Measurements from ENCODE around the gene STRADA. TPM values are rescaled to one million over a fixed set of nuclear protein-coding genes. Genes with fewer than 3 reads are reported as not detected.

STRADA gene
- total and polyA plus RNA-seq, 2 donors (not counting 1 experiment from before 2014, with no cell fraction given) = 22.8 TPM

DNA sequence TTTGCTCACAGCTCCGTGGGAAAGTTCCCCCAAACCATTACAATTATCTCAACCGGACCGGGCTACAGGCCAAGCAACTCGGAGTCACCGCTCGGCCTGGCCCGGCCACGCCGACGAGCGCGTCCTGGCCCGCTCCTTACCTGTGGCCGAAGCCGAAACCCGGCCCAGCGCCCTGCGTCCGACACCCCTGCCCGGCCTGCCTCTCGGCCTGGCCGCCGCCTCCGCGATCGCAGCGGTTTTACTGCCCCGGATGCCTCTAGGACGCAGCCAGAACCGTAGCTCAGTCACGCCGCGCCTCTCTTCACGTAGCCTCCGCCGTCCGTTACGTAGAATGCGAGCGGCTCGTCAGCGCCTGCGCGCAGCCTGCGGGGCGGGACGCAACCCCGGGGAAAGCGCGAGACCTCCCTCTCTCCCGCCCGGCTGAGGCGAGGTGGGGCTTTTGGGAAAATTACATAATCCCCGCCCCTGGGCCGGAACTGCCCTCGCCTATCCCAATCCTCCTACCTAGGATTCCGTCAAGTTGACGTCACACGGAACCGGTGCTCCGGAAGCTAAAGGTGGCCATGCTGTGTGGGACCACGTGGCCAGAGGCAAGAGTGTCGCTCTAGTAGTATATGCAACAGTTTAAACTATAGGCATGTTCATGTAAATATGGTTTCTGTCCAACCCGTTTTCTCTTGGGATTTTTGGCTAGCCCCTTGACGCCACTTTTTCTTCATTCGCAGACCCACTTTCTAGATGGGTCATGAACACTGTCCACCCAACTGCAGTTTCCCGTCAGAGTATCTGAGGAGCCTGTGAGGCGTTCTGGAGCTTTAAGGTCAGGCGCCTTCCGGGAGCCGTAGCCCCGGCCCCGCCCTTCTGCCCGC lies 31.9 kb upstream of the STRADA start, which contains the start of gene CCDC47:
TSS of gene CCDC47 (minus strand) at position 326 of the 869 bp plus-strand sequence. CDS start 7,422 bp downstream, outside the sequence.
- Histone ChIP-seq H3K79me2 (ENCODE audit: control insufficient read depth, insufficient read depth, low read length) (peaks cover 90% of the 10 kb centered on the region), H3K9ac (ENCODE audit: insufficient read depth, low read length) (peak within 1 kb of the TSS; percentile 97), H3K9me3 (ENCODE audit: control insufficient read depth, insufficient read depth, low read depth, low read length) (no peaks in the 10 kb centered on the region), H3K4me1 (ENCODE audit: control insufficient read depth, extremely low read depth, insufficient read depth, low read length) (no peaks in the 10 kb centered on the region), H3K27ac (ENCODE audit: insufficient read depth, low read length) (peak within 1 kb of the TSS; percentile 100), H3K27me3 (ENCODE audit: control insufficient read depth, insufficient read depth, low read length) (no peaks in the 10 kb centered on the region), H3K36me3 (ENCODE audit: control insufficient read depth, insufficient read depth, low read length) (peaks cover 2% of the 10 kb centered on the region), H2AFZ (ENCODE audit: low read length) (peak within 1 kb of the TSS; percentile 88), H4K20me1 (ENCODE audit: control insufficient read depth, extremely low read depth, insufficient read depth, low read length) (no peaks in the 10 kb centered on the region), H3K4me3 (replicated peaks in 1 of 4; ENCODE audit: control extremely low read depth in 1 of 4, insufficient read depth in 1 of 4, low read depth in 3 of 4, low read length in 4 of 4) (peak within 1 kb of the TSS; percentile 89 to 100 (median 96)), H3K4me2 (ENCODE audit: extremely low read depth, insufficient read depth, low read length) (peak within 1 kb of the TSS; percentile 99)
- DNase-seq (ENCODE audit: low read depth in 2 of 2) = peak; percentile 99
- no peak for TF ChIP-seq EZH2 (IDR thresholded peaks at IDR 0.05; ENCODE audit: low read length, missing control alignments)
- TF ChIP-seq, protein P1, sequence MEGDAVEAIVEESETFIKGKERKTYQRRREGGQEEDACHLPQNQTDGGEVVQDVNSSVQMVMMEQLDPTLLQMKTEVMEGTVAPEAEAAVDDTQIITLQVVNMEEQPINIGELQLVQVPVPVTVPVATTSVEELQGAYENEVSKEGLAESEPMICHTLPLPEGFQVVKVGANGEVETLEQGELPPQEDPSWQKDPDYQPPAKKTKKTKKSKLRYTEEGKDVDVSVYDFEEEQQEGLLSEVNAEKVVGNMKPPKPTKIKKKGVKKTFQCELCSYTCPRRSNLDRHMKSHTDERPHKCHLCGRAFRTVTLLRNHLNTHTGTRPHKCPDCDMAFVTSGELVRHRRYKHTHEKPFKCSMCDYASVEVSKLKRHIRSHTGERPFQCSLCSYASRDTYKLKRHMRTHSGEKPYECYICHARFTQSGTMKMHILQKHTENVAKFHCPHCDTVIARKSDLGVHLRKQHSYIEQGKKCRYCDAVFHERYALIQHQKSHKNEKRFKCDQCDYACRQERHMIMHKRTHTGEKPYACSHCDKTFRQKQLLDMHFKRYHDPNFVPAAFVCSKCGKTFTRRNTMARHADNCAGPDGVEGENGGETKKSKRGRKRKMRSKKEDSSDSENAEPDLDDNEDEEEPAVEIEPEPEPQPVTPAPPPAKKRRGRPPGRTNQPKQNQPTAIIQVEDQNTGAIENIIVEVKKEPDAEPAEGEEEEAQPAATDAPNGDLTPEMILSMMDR (conservative IDR thresholded peaks at IDR 0.05 in 1 of 2, IDR thresholded peaks at IDR 0.05 in 1 of 2; ENCODE audit: low read depth in 1 of 2, low read length in 2 of 2) = no peak

DNA sequence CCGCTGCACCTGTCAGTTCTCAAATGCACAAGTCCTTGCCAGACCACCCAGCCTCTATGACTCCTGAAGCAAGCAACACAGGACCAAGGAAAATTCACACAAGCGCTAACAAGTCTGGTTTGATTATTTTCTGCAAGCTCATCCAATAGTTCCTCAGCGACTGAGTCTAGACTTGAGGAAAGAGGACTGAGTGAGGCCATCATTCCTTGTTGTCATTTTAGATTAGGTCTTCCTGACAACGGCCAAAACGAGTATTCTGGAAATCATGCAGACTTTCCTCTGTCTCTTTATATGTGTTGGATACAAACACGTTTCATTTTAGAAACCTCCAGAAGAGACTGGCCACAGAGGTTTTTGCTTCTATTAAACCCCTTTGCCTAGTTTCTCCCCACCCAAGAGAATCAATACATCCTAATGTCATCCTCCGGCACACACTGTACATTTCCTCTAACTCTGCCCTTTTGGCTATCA lies 31.2 kb upstream of the STRADA start:
- Histone ChIP-seq H3K36me3 (ENCODE audit: control insufficient read depth, insufficient read depth, low read length) (peaks cover 2% of the 10 kb centered on the region), H4K20me1 (ENCODE audit: control insufficient read depth, extremely low read depth, insufficient read depth, low read length) (no peaks in the 10 kb centered on the region), H3K79me2 (ENCODE audit: control insufficient read depth, insufficient read depth, low read length) (peaks cover 90% of the 10 kb centered on the region), H3K4me3 (replicated peaks in 1 of 4; ENCODE audit: control extremely low read depth in 1 of 4, insufficient read depth in 1 of 4, low read depth in 3 of 4, low read length in 4 of 4) (peak overlapping the region; percentile 89 to 100 (median 96)), H3K9ac (ENCODE audit: insufficient read depth, low read length) (peak overlapping the region; percentile 97), H2AFZ (ENCODE audit: low read length) (peak overlapping the region; percentile 73), H3K9me3 (ENCODE audit: control insufficient read depth, insufficient read depth, low read depth, low read length) (no peaks in the 10 kb centered on the region), H3K27me3 (ENCODE audit: control insufficient read depth, insufficient read depth, low read length) (no peaks in the 10 kb centered on the region), H3K4me2 (ENCODE audit: extremely low read depth, insufficient read depth, low read length) (peak overlapping the region; percentile 98), H3K4me1 (ENCODE audit: control insufficient read depth, extremely low read depth, insufficient read depth, low read length) (no peaks in the 10 kb centered on the region), H3K27ac (ENCODE audit: insufficient read depth, low read length) (peak overlapping the region; percentile 100)
- DNase-seq (ENCODE audit: low read depth in 2 of 2) = peak; percentile 25 to 45
- TF ChIP-seq EZH2 (IDR thresholded peaks at IDR 0.05; ENCODE audit: low read length, missing control alignments) = no peak

DNA sequence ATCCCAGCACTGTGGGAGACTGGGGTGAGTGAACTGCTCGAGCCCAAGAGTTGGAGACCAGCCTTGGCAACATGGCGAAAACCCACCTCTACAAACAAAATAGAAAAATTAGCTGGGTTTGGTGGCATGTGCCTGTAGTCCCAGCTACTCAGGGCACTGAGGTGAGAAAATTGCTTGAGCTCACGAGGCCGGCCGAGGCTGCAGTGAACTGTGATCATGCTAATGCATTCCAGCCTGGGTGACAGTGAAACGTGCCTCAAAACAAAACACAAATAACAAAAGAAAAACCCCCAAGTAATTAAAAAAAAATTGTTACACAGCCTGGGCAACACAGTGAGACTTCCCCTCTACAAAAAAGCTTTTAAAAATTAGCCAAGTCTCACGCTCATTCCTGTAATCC lies 26.8 kb upstream of the STRADA start:
- DNase-seq (ENCODE audit: low read depth in 2 of 2) = no peak
- Histone ChIP-seq H3K9ac (ENCODE audit: insufficient read depth, low read length) (no peak overlapping the region), H3K4me1 (ENCODE audit: control insufficient read depth, extremely low read depth, insufficient read depth, low read length) (no peaks in the 10 kb centered on the region), H3K4me3 (replicated peaks in 1 of 4; ENCODE audit: control extremely low read depth in 1 of 4, insufficient read depth in 1 of 4, low read depth in 3 of 4, low read length in 4 of 4) (no peak overlapping the region), H3K27me3 (ENCODE audit: control insufficient read depth, insufficient read depth, low read length) (no peaks in the 10 kb centered on the region), H3K9me3 (ENCODE audit: control insufficient read depth, insufficient read depth, low read depth, low read length) (no peaks in the 10 kb centered on the region), H3K27ac (ENCODE audit: insufficient read depth, low read length) (no peak overlapping the region), H3K79me2 (ENCODE audit: control insufficient read depth, insufficient read depth, low read length) (peaks cover 74% of the 10 kb centered on the region), H4K20me1 (ENCODE audit: control insufficient read depth, extremely low read depth, insufficient read depth, low read length) (no peaks in the 10 kb centered on the region), H3K36me3 (ENCODE audit: control insufficient read depth, insufficient read depth, low read length) (peaks cover 4% of the 10 kb centered on the region), H2AFZ (ENCODE audit: low read length) (no peak overlapping the region), H3K4me2 (ENCODE audit: extremely low read depth, insufficient read depth, low read length) (no peak overlapping the region)
- TF ChIP-seq EZH2 (IDR thresholded peaks at IDR 0.05; ENCODE audit: low read length, missing control alignments) = no peak
- TF ChIP-seq, protein P1 (conservative IDR thresholded peaks at IDR 0.05 in 1 of 2, IDR thresholded peaks at IDR 0.05 in 1 of 2; ENCODE audit: low read depth in 1 of 2, low read length in 2 of 2) = no peak

Measured in fibroblast of lung (primary cell).